GM19397 (cell line): ENCODE measurements around the gene SIPA1.

Experiments used
- ATAC-seq: cut with Tn5 transposase; IDR thresholded peaks from one replicate; pipeline ENCODE4 v1.9.1; 2021; ENCODE audit warnings: mild to moderate bottlenecking, moderate library complexity; ENCODE audit not compliant: unreplicated experiment

SIPA1 gene

GRCh38 chr11:65641297-65642013 is 3.6 kb downstream of the SIPA1 start:
- no peak for ATAC-seq

GRCh38 chr11:65642014-65642671 is 4.2 kb downstream of the SIPA1 start:
- ATAC-seq: no peak

- no peak for ATAC-seq
These were observed 6.1 kb downstream of the SIPA1 start for GRCh38 chr11:65643971-65644370.

- no peak for ATAC-seq
These were observed 6.9 kb downstream of the SIPA1 start for GRCh38 chr11:65644837-65645236.

GRCh38 chr11:65645710-65646109 is 7.8 kb downstream of the SIPA1 start:
- no peak for ATAC-seq

- no peak for ATAC-seq
These were observed 8.5 kb downstream of the SIPA1 start for GRCh38 chr11:65646288-65646957.

GRCh38 chr11:65646958-65647701 is 9.2 kb downstream of the SIPA1 start:
- ATAC-seq: no peak

- no peak for ATAC-seq
These were observed 11.1 kb downstream of the SIPA1 start for GRCh38 chr11:65648997-65649493.

GRCh38 chr11:65649656-65650546 is 12.0 kb downstream of the SIPA1 start:
- no peak for ATAC-seq

GRCh38 chr11:65650547-65651338 is 12.8 kb downstream of the SIPA1 start:
- no peak for ATAC-seq

GRCh38 chr11:65651339-65651588 is 13.4 kb downstream of the SIPA1 start:
- no peak for ATAC-seq

GRCh38 chr11:65651589-65652510 is 13.9 kb downstream of the SIPA1 start:
- ATAC-seq: no peak

GRCh38 chr11:65652511-65653228 is 14.8 kb downstream of the SIPA1 start:
- peak; percentile 75 for ATAC-seq

- ATAC-seq: no peak
These were observed 15.6 kb downstream of the SIPA1 start for GRCh38 chr11:65653229-65654225.

- no peak for ATAC-seq
These were observed 16.8 kb downstream of the SIPA1 start for GRCh38 chr11:65654375-65655349.
